ENCODE data around the gene SYT5.
A peak's percentile ranks its signal among the peaks of the same experiment; 100 is the strongest.
"Not testable (repeated sequence)": the region's sequence is repeated elsewhere in the genome, so short reads cannot be mapped to it uniquely, and the experiment has no call there.

SYT5 gene

DNA sequence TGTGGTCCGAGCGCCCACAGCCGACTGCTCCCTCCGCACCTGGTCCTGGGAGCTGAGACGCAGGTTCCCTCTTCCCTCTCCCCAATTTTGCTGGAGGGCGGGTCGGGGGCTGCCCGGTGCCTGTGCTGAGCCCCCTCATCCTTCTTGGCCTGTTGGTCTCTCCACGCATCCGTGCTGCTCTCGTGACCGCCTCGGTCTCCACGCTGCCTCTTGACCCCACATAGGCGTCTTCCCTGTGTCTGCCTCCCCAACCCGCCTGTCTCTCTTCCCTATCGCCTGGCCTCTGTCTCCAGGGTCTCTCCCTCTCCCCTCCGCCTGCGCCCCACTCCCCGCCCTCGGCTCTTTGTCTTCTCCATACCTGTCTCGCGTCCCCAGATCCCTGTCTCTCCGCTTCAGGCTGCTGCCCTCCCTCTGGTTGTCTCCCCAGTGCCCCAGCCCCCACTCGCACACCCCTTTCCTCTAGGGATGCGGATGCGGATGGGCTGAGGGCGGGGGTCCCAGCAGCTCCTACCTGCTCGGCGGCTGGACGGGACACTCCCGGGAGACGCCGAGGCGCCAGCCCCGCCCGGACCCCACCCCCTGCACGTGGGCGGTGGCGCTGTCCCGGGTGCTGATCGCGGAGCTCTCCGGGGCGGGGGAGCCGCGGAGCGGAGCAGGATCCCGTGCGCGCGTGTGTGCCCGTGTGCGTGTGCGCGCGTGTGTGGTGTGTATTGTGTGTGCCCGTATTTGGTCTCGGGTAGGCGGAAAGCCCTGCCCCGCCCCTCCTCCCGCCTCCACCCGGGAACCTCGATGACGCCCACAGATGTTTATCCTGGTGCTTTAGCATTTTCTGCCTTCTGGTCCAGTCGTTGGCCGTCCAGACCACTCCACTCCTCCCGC is at the start of gene SYT5:
Gene SYT5, minus strand, starts transcription at position 684 of the 879 bp plus-strand sequence. CDS start 1,248 bp downstream, outside the sequence.
- no peak for FAIRE-seq
- DNase-seq (ENCODE audit: extremely low spot score, insufficient read length, low read depth) = no peak

DNA sequence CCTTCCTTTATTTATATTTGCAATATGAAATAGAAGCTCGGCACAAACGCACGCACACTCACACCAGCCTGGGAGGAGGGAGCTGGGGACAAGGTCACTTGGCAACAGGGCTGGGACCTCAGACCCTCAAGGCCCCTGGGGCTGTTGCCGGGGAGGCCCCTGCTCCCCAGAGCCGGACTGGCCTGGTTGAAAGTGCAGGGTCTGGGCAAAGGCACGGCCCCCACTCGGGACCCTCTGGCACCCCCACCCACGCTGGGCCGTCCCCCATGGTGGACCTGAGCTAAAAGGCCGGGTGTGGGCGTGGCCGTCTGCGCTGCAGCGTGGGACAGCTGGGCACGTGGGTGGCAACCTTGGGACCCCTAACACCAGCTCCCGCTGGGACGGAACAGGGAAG is 49.7 kb upstream of the SYT5 start:
- FAIRE-seq (no peak), DNase-seq (ENCODE audit: extremely low spot score, insufficient read length, low read depth) (no peak)

DNA sequence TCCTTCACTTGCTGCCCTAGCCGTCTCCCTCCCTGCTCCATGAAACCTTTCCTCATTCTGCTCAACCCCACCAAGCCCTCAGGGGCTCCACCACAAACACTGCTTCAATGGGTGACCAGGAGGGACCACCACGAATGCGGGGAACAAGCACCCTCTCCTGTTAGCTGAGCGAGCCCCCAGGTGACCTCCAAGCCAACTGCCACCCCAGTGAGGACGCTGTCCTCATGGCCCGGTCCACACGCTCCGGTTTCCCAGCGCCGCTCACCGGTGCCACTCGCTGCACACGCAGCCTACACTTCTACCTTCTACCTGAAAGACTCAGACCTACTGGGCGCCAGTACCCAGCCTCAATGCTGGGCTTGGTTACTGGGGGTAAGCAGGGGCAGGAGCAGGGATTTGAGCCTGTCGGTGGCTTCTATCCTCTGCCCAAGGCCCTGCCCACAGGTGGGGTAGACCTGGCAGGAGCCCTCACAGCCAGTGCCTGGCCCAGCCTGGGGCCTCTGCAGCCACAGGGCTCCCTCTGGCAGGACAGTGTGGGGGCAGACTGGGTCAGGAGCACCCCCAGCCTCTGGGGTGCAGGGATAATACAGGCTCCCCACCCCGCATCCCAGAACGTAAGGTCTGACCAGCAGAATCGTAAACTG is 49.2 kb upstream of the SYT5 start:
- no peak for FAIRE-seq
- DNase-seq (ENCODE audit: extremely low spot score, insufficient read length, low read depth) = no peak

DNA sequence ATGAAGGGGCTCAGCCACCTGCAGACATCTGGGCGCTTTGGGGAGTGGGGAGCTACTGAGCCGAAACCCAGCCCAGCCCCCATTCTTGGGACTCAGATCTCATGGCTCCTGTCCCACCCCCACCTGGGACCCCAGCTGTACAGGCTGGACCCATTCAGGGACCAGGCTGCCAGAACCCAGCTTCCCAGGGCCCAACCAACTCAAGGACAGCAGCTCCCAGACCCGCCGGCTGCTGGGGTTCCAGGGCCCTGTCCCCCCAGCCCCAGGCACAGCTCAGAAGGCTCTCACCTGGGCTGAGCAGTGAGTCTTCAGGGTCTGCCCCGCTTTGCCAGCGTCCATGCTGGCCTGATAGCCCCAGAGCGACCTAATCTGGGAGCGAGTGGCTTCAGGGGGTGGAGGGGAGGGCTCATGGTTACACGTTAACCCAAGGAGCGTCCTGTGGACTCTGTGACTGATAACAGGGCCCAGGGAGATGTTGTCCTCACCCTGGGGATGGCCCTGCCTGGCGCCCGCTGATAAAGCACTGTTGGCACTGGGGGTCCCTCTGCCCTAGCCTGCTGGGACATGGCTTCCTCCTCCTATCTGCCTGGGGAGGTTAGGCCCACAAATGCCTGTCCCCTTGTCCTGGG is 48.4 kb upstream of the SYT5 start, which contains the start of gene TMEM86B:
Gene TMEM86B, minus strand, starts transcription at position 361 of the 629 bp plus-strand sequence. Its CDS starts 22 bp downstream, at position 339.
- no peak for FAIRE-seq
- no peak for DNase-seq (ENCODE audit: extremely low spot score, insufficient read length, low read depth)

DNA sequence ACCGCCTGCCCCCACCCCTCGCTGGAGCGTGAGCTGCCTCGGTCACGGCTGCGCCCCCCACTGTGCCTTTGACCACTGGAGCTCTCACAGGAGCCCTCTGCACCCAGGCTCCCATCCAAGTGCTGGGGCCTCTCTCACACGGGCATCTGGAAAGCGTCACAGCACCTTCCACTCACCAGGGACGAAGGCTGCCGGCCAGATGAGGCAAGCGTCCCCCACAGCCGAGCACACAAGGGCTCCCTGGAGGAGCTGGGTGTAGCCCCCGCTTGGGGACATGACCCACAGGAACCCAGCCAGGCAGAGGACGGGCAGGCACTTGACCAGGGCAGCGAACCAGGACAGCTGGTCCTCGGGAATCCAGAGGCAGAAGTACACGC is 47.9 kb upstream of the SYT5 start:
- no peak for FAIRE-seq
- DNase-seq (ENCODE audit: extremely low spot score, insufficient read length, low read depth) = no peak

DNA sequence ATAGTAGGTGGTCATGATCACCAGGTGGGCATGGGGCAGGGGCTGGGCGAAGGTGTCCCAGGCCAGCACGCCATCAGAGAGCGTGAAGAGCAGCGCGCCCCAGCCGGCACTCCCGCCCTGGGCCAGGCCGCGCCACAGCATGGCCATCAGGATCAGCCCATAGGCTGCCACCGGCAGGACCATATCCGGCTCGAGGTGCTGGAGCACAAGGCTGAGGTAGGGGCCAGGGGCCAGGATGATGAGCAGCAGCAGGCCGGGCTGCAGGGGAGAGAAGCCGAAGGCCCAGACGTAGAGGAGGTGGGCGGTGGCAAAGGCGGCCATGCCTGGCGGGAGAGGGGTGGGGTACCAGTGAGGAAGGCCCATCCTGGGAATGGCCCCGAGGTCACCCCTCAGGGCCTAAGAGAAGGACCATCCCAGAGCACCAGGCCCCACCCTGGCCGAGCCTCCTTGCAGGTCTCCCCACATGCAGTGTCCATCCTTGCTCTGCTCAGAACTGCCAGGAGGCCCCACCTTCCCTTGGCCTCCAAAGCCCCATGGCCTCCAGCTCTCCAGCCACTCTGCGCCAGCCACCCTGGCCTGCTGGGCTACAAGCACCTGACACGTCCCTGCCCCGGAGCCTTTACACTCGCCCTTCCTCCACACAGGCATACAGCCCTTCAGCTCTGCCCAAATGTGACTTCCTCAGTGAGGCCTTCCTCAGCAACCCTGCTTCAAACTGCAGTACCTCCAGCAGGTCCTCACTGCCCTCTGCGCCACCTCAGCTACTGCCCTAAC is 47.3 kb upstream of the SYT5 start:
- DNase-seq (ENCODE audit: extremely low spot score, insufficient read length, low read depth) (no peak), FAIRE-seq (no peak)

DNA sequence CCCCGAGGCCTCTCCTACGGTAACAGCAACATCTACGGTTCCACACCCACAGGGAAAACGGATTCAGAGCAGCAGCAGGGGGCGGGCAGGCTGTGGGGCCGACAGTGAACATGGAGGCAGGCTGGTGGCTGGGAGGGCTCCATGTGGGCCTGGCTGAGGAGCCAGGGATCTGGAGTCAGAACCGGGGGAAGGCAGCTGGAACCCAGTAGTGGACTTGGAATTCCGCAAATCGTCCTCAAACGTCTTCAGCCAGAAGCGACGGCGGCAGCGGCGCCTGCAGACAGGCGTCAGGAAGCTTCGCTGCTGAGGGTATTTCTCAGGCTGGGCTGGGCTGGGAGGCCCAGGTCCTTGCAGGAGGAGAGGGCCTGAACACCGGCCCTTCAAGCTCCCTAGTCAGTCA is 46.7 kb upstream of the SYT5 start:
- FAIRE-seq (no peak), DNase-seq (ENCODE audit: extremely low spot score, insufficient read length, low read depth) (no peak)

DNA sequence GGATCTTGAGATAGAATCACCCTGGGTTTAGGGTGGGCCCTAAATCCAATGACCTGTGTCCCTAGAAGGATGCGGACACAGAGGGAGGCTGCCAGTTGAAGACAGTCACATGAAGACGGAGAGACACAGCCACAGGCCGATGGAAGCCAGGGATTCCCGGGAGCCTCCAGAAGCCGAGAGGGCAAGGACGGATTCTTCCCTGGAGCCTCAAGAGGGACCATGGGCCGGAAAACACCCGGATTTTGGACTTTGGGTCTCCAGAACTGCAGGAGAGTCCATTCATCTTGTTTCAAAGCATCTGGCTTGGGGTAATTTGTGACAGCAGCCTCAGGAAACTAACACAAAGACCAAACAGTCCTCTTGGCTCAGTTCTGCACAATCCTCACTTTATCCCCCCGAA is 46.2 kb upstream of the SYT5 start:
- DNase-seq (ENCODE audit: extremely low spot score, insufficient read length, low read depth) (no peak), FAIRE-seq (no peak)

DNA sequence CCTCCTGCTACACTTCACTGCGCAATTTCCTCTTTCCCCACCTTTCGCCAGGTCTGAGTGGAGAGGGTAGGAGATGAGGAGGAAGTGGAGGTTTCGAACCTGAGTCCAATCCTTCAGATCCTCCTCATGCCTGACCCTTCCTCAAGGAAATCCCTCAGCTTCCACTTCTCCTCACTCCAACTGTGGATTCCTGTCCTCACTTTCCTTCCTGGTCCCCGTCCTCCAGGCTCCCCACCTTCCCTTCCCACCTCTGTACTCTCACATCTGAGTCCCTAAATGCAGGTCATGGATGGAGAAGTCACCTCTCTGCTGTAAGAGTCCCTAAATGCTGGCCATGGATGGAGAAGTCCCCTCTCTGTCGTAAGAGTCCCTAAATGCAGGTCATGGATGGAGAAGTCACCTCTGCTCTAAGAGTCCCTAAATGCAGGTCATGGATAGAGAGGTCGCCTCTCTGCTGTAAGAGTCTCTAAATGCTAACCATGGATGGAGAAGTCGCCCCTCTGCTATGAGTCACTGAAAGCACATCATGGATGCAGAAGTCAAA is 45.4 kb upstream of the SYT5 start:
- DNase-seq (ENCODE audit: extremely low spot score, insufficient read length, low read depth) (no peak), FAIRE-seq (no peak)

DNA sequence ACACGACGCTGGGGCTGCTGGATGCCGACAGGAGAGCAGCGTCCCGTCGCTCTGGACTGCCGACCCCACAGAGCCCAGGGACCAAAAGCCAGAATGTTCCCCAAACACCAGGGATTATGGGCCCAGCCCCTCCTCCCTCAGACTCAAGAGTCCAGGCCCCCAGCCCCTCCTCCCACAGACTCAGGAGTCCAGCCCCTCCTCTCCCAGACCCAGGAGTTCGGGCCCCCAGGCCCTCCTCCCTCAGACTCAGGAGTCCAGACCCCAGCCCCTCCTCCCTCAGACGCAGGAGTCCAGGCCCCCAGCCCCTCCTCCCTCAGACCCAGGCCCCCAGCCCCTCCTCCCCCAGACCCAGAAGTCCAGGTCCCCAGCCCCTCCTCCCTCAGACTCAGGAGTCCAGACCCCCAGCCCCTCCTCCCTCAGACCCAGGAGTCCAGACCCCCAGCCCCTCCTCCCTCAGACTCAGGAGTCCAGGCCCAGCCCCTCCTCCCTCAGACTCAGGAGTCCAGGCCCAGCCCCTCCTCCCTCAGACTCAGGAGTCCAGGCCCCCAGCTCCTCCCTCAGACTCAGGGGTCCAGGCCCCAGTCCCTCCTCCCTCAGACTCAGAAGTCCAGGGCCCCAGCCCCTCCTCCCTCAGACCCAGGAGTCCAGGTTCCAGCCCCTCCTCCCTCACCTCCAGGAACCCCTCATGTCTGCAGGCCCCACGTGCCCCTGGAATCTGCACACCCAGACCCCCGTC is 44.8 kb upstream of the SYT5 start:
- not testable (repeated sequence) for FAIRE-seq; DNase-seq (ENCODE audit: extremely low spot score, insufficient read length, low read depth)

DNA sequence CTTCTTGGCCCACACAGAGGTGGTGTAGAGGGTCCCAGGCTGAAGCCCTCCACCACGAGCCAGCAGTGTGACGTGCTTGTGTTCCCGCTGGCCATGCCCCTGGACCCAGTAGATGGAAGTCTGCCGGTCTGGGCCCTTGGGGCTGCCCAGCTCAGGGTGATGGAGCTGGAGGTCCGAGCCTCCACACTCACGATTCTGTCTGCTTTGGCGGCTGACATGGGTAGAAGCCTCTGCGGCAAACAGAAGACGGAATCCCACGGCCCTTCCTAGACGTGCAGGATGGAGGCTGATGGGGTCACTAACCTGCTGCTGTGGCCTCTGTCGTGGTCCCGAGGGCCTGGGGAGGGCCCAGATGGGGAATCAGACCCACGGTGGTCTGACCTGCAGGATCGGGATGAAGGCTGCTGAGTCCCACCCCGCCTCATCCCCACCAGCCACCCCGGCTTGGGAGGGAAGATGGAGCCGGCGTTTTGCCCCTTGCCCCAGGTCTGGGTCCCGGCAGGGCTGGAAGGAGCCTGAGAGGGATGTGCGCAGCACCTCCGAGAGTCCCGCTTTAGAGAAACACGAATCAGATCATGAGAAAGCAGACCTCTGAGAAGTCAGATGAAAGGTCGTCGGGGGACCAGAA is 44.1 kb upstream of the SYT5 start:
- DNase-seq (ENCODE audit: extremely low spot score, insufficient read length, low read depth) (no peak), FAIRE-seq (no peak)

DNA sequence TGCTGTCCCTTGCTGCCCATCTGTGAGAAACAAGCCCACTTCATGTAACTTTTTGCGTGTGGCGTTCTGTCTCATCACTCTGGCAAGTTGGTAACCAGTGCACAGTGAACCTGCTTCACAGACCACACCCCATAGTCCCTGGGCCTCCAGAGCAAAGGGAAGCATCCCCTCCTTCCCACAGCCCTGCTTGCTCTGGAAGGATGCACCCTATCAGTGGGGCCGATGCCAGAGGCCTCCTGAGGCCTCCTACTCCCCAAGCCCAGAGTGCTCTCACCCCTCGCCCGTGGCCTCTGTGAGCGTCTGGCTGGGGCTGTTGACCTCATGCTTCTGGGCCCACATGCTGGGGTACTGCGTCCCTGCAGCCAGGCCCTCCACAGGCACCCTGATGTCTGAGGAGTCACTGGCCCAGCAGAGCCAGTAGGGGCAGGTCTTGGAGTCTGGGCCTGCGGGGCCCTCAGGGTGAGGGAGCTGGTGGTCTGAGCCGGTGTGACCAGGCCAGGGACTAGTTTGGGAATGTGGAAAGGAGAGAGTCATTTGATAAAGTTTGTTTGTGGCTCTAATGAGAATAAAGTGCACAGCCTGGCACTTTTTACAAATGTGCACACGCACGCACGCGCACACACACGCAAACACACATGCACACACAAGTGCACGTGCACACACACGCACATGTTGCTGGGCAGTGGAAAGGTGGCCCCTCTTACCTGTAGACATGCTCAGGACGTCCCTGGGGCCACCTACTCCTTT is 43.4 kb upstream of the SYT5 start:
- FAIRE-seq (no peak), DNase-seq (ENCODE audit: extremely low spot score, insufficient read length, low read depth) (no peak)

DNA sequence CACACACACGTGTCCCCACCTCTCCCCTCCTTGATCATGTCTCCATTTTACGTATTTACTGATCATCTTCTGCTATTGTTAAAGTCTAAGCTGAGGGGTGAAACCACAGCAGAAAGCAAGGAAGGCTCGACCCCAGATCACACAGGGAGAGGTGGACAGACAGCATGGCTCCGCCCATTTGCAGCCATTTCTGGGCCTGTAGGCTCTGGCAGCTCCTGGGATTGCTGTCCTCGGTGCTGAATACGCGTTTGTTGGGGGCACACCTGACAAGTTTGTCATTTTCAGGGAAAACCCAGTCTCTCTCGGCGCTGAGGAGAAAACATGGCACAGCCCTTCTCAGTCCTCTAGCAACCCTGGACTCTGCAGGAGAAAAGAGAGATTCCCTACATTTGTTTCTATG is 40.4 kb upstream of the SYT5 start:
- FAIRE-seq = no peak
- DNase-seq (ENCODE audit: extremely low spot score, insufficient read length, low read depth) = no peak

DNA sequence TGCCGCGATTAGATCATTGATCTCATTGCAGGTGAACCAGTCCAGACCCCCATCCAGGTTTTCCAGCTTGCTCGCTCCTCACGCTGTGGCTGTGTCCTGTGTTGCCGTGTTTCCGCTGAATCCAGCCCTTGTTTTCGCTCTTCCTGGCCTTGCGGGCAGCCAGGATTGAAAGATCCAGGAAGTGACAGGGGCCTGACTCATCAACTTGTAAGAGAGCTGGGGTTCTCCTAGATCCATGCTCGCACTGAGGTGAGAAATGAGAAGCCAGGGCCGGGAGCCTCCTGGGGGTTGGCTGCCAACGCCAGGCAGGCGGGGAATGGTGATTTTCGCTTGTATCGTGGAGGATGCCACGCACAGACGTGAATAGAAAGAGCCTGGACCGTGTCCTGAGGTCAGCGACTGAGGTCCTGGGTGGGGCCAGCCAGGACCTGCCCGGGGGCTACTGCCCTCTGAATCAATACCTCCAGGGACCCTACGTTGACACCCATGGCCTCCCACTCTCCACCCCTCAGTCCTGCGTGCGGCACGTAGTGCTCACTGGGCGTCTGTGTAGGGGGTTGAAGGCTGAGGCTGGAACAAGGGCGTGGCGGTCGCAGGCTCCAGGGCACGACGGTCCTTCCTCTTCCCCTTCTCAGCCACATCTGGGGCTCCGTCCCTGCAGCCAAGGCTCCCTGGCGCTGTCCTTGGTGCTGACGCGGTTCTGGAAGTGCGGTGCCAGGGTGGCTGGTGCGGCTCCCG is 36.5 kb upstream of the SYT5 start:
- no peak for FAIRE-seq
- peak; percentile 26 for DNase-seq (ENCODE audit: extremely low spot score, insufficient read length, low read depth)

DNA sequence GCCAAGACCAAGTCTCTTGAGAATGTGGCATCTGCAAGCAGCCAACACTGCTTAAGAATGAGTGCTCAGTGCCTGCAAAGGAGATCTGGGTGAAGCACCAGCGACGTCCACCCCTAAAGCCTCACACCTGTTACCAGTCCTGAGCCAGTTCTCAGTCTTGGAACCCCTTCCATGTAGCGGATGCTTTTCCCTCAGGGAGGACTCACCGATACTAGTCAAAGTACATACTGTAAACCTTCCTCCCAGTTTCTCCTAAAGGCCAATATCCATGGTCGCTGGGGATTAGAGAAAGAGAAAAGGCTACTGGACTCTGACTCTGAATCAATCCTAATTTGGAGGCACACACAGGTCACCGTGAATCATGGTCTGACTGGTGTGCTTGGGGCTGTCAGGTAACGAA is 33.5 kb upstream of the SYT5 start:
- no peak for DNase-seq (ENCODE audit: extremely low spot score, insufficient read length, low read depth)
- no peak for FAIRE-seq

DNA sequence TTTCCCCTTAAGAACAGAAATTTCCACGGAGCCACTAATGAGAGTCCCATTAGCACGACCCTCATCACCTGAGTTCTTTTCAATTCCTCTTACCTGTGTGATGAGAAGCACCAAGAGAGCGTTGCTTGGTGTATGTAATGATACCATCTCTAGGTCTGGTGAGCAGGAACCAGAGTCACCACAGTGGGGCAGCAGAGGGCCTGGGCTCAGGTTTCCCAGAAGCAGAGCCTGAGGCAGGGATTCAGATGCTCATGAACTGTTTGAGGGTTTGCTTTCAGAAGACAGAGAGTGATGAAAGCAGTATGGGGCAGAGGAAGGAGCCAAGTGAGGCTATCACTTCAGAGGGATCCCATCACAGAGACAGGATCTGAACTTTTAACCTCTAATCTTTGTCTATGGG is 32.4 kb upstream of the SYT5 start:
- no peak for DNase-seq (ENCODE audit: extremely low spot score, insufficient read length, low read depth)
- peak; percentile 24 for FAIRE-seq

DNA sequence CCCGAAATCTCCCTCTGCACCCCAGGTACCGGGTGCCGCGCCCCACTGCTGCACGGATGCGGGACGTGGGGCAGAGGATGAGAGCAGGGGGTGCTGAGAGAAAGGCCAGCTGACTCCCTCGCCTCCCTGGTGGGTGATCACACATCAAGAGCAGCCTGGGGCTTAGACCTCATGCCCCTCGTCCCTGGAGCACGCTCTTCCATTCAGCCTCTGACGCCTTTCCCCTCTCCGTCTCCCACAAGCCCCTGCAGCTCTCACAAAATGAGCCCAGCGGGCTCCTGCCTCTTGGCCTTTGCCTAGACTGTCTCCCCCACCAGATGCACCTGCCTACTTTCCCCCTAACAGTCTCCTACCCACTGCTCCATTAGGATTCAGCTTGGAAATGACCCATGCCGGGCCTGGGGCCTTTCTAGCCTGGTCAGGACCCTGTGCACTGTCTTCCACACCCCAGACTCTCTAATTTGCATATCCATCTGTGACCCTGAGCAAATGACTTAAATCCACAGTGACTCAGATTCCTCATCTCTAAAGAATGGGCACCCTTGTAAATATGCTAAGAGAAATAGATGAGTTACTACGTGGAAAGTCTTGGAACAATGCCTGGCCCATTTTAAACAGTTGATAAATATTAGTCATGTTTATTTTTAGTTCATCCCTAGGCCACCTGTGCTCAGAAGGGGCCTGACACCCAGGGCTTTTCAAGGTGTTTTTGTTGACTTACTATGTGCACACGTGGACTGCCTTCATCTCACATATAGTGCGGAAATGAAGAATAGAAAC is 29.8 kb upstream of the SYT5 start:
- DNase-seq (ENCODE audit: extremely low spot score, insufficient read length, low read depth) (no peak), FAIRE-seq (no peak)
